Testis (tissue), 2 donors: ENCODE results near the gene SYNE2.

ENCODE experiments used
- POLR2A ChIP-seq: fragments of 450-650 bp; IDR thresholded peaks from one replicate; pipeline ENCODE4 v1.6.1; 2017; ENCODE audit warnings: antibody characterized with exemption, mild to moderate bottlenecking, moderate library complexity
- TF ChIP-seq, protein P1 (sequence below), 3 experiments: fragments of 450-650 bp in 2 of 3; fragments of 200-600 bp in 1 of 3; sonication (generic) in 1 of 3; IDR thresholded peaks; one replicate each; pipeline ENCODE4 v1.5.1; 2016 to 2019; ENCODE audit warnings: antibody characterized with exemption in 3 of 3, mild to moderate bottlenecking in 2 of 3, moderate library complexity in 1 of 3

DNA sequence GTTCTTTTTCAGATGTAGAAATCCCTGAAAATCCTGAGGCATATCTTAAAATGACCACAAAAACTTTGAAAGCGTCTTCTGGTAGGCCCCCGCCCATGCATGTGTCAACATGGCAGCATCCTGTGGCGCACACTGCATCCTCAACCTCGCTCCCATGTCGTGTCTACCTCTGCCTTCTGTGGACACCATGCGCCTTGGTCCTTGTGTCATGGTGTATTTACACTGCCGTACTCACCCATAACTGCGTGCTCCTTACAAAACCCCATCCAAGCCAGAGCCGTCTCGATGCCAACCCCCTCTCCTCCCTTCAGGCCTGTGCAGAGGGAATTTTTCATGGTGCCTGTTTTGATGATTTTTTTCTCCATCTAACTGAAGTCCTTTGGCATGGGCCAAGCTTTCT, 362.5 kb downstream of the SYNE2 start:
- TF ChIP-seq, protein P1, sequence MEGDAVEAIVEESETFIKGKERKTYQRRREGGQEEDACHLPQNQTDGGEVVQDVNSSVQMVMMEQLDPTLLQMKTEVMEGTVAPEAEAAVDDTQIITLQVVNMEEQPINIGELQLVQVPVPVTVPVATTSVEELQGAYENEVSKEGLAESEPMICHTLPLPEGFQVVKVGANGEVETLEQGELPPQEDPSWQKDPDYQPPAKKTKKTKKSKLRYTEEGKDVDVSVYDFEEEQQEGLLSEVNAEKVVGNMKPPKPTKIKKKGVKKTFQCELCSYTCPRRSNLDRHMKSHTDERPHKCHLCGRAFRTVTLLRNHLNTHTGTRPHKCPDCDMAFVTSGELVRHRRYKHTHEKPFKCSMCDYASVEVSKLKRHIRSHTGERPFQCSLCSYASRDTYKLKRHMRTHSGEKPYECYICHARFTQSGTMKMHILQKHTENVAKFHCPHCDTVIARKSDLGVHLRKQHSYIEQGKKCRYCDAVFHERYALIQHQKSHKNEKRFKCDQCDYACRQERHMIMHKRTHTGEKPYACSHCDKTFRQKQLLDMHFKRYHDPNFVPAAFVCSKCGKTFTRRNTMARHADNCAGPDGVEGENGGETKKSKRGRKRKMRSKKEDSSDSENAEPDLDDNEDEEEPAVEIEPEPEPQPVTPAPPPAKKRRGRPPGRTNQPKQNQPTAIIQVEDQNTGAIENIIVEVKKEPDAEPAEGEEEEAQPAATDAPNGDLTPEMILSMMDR (IDR thresholded peaks at IDR 0.05), result no peak
- TF ChIP-seq POLR2A, result no peak
